Right lobe of liver (tissue), 6 donors: Measurements from ENCODE around the gene NME2. TPM values are rescaled to one million over a fixed set of nuclear protein-coding genes. Genes with fewer than 3 reads are reported as not detected.
"Not testable (repeated sequence)": the region's sequence is repeated elsewhere in the genome, so short reads cannot be mapped to it uniquely, and the experiment has no call there.

Experiments used
- ATAC-seq, 4 donors: fragments of 200-7000 bp; cut with Tn5 transposase; one replicate each; pipeline ENCODE4 v1.9.1; 2020; ENCODE audit warnings: mild to moderate bottlenecking in 4 of 4, moderate library complexity in 4 of 4
- DNase-seq, 3 donors: peaks; one replicate each; pipeline ENCODE4 v3.0.0-alpha.2; 2020
- H3K27ac ChIP-seq, 3 donors: fragments of 200-600 bp; one replicate each; pipeline ENCODE4 v1.8.0; 2022
- H3K27me3 ChIP-seq, 2 donors: fragments of 200-600 bp; one replicate each; pipeline ENCODE4 v1.8.0; 2022
- H3K36me3 ChIP-seq, 4 donors: fragments of 200-600 bp; sonication (generic) in 1 of 4; one replicate each; pipeline versions ENCODE4 v1.5.1 to v1.8.0; 2017 to 2022; ENCODE audit warnings: control low read depth in 1 of 4
- H3K4me1 ChIP-seq, 4 donors: fragments of 200-600 bp; sonication (generic) in 1 of 4; one replicate each; pipeline versions ENCODE4 v1.5.1 to v1.8.0; 2017 to 2022; ENCODE audit warnings: control low read depth in 1 of 4
- H3K4me3 ChIP-seq, 3 donors: fragments of 200-600 bp; one replicate each; pipeline ENCODE4 v1.8.0; 2022
- H3K9me3 ChIP-seq, 4 donors: fragments of 200-600 bp; sonication (generic) in 1 of 4; one replicate each; pipeline versions ENCODE4 v1.5.1 to v1.8.0; 2017 to 2022; ENCODE audit warnings: control low read depth in 1 of 4
- CTCF ChIP-seq, 4 donors: fragments of 200-600 bp in 3 of 4; fragments of 450-650 bp in 1 of 4; IDR thresholded peaks; one replicate each; pipeline versions ENCODE4 v1.5.1 to v1.8.0; 2016 to 2022; ENCODE audit warnings: antibody characterized with exemption in 4 of 4, mild to moderate bottlenecking in 2 of 4
- POLR2A ChIP-seq: fragments of 450-650 bp; IDR thresholded peaks from one replicate; pipeline ENCODE4 v1.6.1; 2017; ENCODE audit warnings: antibody characterized with exemption, mild to moderate bottlenecking
- WGBS: methylation state at CpG from one replicate; pipeline ENCODE4 v1.1.6; 2018; ENCODE audit warnings: low coverage, low lambda C conversion rate; ENCODE audit not compliant: insufficient coverage; ENCODE audit errors: missing lambda C conversion rate; 5-methylcytosine and 5-hydroxymethylcytosine counted together
- intact Hi-C, 2 donors: fragments of 100-400 bp; cut with DNase I; formaldehyde crosslinking; loops; one replicate each; pipeline versions ENCODE4 v1.11.2 to v1.14.1; 2022
- total RNA-seq, 6 experiments: library from RNA; depleted of rRNA in 2 of 6; stranded (reverse); fragments of >200 nt in 2 of 6; fragmentation: NEBNext Ultra II Directional in 3 of 6; extraction: Animal tissue kit (Norgen Biotek cat#: 25700) in 3 of 6; gene quantifications; one replicate each; pipeline versions ENCODE4 v1.1.0 to v1.2.4, GENCODE V29; 2016 to 2023
- donor health status: DM: no; HTN: yes; CAD: no.
- donor health status: DM: no; HTN: no; CAD: no.
- donor health status: DM: no; HTN: no; CAD: no.
- donor health status: DM: no; HTN: yes; CAD: no.
- donor health status: DM: no; HTN: yes; CAD: no.

The NME2 gene
- total RNA-seq, 6 experiments from 2014 or later, result 123 to 422 (median 176) TPM

- ATAC-seq, result no peak
- no peak for DNase-seq
- H3K4me3 ChIP-seq, result no peak overlapping the region
- TF ChIP-seq CTCF (IDR thresholded peaks at IDR 0.05) (no peak), POLR2A (no peak)
- H3K4me1 ChIP-seq, result peaks cover 0 to 10% (median 4%) of the 10 kb centered on the region in 4 donors
- WGBS, result 93% methylated on average over 2 of the region's 2 CpGs
- no peak overlapping the region for H3K27ac ChIP-seq
- H3K9me3 ChIP-seq, result no peaks in the 10 kb centered on the region
- peaks cover 0 to 33% (median 12%) of the 10 kb centered on the region in 4 donors for H3K36me3 ChIP-seq
- intact Hi-C loops, result no loop called here
- H3K27me3 ChIP-seq, result no peaks in the 10 kb centered on the region
Observed at GRCh38 chr17:51170736-51171135, 4.5 kb downstream of the NME2 start.

- peaks cover 0 to 10% (median 3%) of the 10 kb centered on the region in 4 donors for H3K4me1 ChIP-seq
- H3K4me3 ChIP-seq, H3K27me3 ChIP-seq, H3K27ac ChIP-seq, DNase-seq, ATAC-seq, intact Hi-C loops, H3K9me3 ChIP-seq: not testable (repeated sequence)
- WGBS, result 84% methylated on average over 9 of the region's 9 CpGs
- H3K36me3 ChIP-seq, result peaks cover 0 to 33% (median 12%) of the 10 kb centered on the region in 4 donors
Observed at GRCh38 chr17:51172030-51172429, 5.8 kb downstream of the NME2 start.

GRCh38 chr17:51180486-51180885 lies 14.3 kb downstream of the NME2 start:
- Histone ChIP-seq H3K27ac (no peak overlapping the region), H3K36me3 (peaks cover 0 to 40% (median 3%) of the 10 kb centered on the region in 4 donors), H3K27me3 (no peaks in the 10 kb centered on the region), H3K4me1 (no peaks in the 10 kb centered on the region), H3K9me3 (no peaks in the 10 kb centered on the region), H3K4me3 (no peak overlapping the region)
- DNase-seq (no peak), ATAC-seq (no peak)
- WGBS, result 84% methylated on average over 5 of the region's 5 CpGs
- intact Hi-C loops, result no loop called here
- no peak for TF ChIP-seq CTCF (IDR thresholded peaks at IDR 0.05)
- no peak for TF ChIP-seq POLR2A

- no peaks in the 10 kb centered on the region for H3K9me3 ChIP-seq
- intact Hi-C loops, result no loop called here
- TF ChIP-seq CTCF (IDR thresholded peaks at IDR 0.05), result no peak
- TF ChIP-seq POLR2A, result no peak
- no peak overlapping the region for H3K4me3 ChIP-seq
- H3K27ac ChIP-seq, result no peak overlapping the region
- no peak for ATAC-seq
- WGBS, result 83% methylated on average over 1 of the region's 1 CpG
- DNase-seq, result no peak
- no peaks in the 10 kb centered on the region for H3K27me3 ChIP-seq
- peaks cover 3 to 44% (median 5%) of the 10 kb centered on the region in 4 donors for H3K36me3 ChIP-seq
- no peaks in the 10 kb centered on the region for H3K4me1 ChIP-seq
Observed at GRCh38 chr17:51184124-51184523, 17.9 kb downstream of the NME2 start.

GRCh38 chr17:51185763-51186332 lies 19.6 kb downstream of the NME2 start:
- ATAC-seq, result no peak
- Histone ChIP-seq H3K4me1 (no peaks in the 10 kb centered on the region), H3K27me3 (no peaks in the 10 kb centered on the region), H3K4me3 (no peak overlapping the region), H3K27ac (no peak overlapping the region), H3K9me3 (no peaks in the 10 kb centered on the region), H3K36me3 (peaks cover 3 to 44% (median 9%) of the 10 kb centered on the region in 4 donors)
- WGBS, result 97% methylated on average over 6 of the region's 8 CpGs
- DNase-seq, result no peak
- TF ChIP-seq POLR2A (no peak), CTCF (IDR thresholded peaks at IDR 0.05) (no peak)
- intact Hi-C loops, result no loop called here
